ENCODE measurements around the gene ACADVL. TPM values are rescaled to one million over a fixed set of nuclear protein-coding genes. Genes with fewer than 3 reads are reported as not detected.

The ACADVL gene
- total RNA-seq, 1 donor from 2014 or later: 281 TPM

DNA sequence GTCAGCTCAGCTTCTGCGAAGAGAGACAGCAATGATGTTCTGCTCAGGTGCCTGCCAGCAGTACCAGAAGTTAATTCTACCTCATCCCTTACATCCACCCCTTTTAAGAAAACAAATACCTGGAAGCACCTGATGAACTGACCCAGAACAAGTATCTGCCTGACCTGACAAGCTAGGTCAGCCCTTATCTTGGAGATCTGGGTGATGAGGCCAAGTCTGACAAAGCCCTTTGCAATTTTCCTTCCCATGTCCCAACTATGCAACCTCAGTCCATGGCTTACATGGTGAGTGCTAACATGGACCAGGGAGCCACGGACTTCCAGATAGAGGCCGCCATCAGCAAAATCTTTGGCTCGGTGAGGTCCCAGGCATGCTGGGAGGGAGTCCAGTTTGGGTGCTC lies 3.6 kb downstream of the ACADVL start:
- H3K9me3 Mint-ChIP-seq (ENCODE audit: unreplicated experiment): no peaks in the 10 kb centered on the region
- peaks cover 23% of the 10 kb centered on the region for H3K4me1 Mint-ChIP-seq (ENCODE audit: unreplicated experiment)
- H3K27me3 Mint-ChIP-seq (ENCODE audit: unreplicated experiment): peaks cover 35% of the 10 kb centered on the region
- peak overlapping the region; percentile 73 for H3K4me3 Mint-ChIP-seq (ENCODE audit: unreplicated experiment)
- DNase-seq (ENCODE audit: low spot score): no peak
- H3K27ac Mint-ChIP-seq (ENCODE audit: unreplicated experiment): no peak overlapping the region
- peaks cover 28% of the 10 kb centered on the region for H3K36me3 Mint-ChIP-seq (ENCODE audit: low read depth, unreplicated experiment)
- TF ChIP-seq CTCF (IDR thresholded peaks at IDR 0.05; ENCODE audit: unreplicated experiment): no peak

- peaks cover 28% of the 10 kb centered on the region for H3K27me3 Mint-ChIP-seq (ENCODE audit: unreplicated experiment)
- TF ChIP-seq CTCF (IDR thresholded peaks at IDR 0.05; ENCODE audit: unreplicated experiment): no peak
- H3K4me1 Mint-ChIP-seq (ENCODE audit: unreplicated experiment): peaks cover 19% of the 10 kb centered on the region
- no peak for DNase-seq (ENCODE audit: low spot score)
- H3K27ac Mint-ChIP-seq (ENCODE audit: unreplicated experiment): peak overlapping the region; percentile 19
- H3K36me3 Mint-ChIP-seq (ENCODE audit: low read depth, unreplicated experiment): peaks cover 35% of the 10 kb centered on the region
- peak overlapping the region; percentile 73 for H3K4me3 Mint-ChIP-seq (ENCODE audit: unreplicated experiment)
- no peaks in the 10 kb centered on the region for H3K9me3 Mint-ChIP-seq (ENCODE audit: unreplicated experiment)
Observed at GRCh38 chr17:7224110-7224509, 4.4 kb downstream of the ACADVL start.

DNA sequence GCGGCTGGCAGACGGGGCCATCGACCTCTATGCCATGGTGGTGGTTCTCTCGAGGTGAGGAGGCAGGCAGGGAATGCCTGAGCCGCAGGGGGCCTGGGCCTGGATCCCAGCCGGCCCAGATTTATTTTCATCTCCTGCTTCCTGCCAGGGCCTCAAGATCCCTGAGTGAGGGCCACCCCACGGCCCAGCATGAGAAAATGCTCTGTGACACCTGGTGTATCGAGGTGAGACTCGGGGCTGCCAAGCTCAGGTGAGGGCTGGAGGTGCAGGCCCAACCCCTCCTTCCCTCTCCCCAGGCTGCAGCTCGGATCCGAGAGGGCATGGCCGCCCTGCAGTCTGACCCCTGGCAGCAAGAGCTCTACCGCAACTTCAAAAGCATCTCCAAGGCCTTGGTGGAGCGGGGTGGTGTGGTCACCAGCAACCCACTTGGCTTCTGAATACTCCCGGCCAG lies 4.9 kb downstream of the ACADVL start:
- peaks cover 40% of the 10 kb centered on the region for H3K36me3 Mint-ChIP-seq (ENCODE audit: low read depth, unreplicated experiment)

GRCh38 chr17:7225711-7226331 lies 6.1 kb downstream of the ACADVL start:
- H3K4me1 Mint-ChIP-seq (ENCODE audit: unreplicated experiment): peaks cover 7% of the 10 kb centered on the region
- peaks cover 47% of the 10 kb centered on the region for H3K36me3 Mint-ChIP-seq (ENCODE audit: low read depth, unreplicated experiment)
- no peak overlapping the region for H3K4me3 Mint-ChIP-seq (ENCODE audit: unreplicated experiment)
- H3K27ac Mint-ChIP-seq (ENCODE audit: unreplicated experiment): no peak overlapping the region
- no peak for TF ChIP-seq CTCF (IDR thresholded peaks at IDR 0.05; ENCODE audit: unreplicated experiment)
- peaks cover 25% of the 10 kb centered on the region for H3K27me3 Mint-ChIP-seq (ENCODE audit: unreplicated experiment)
- no peaks in the 10 kb centered on the region for H3K9me3 Mint-ChIP-seq (ENCODE audit: unreplicated experiment)
- no peak for DNase-seq (ENCODE audit: low spot score)

More for the DNA sequence above, 4.9 kb downstream of the ACADVL start:
- no peak for TF ChIP-seq CTCF (IDR thresholded peaks at IDR 0.05; ENCODE audit: unreplicated experiment)
- Mint-ChIP-seq H3K27ac (ENCODE audit: unreplicated experiment) (no peak overlapping the region), H3K9me3 (ENCODE audit: unreplicated experiment) (no peaks in the 10 kb centered on the region), H3K4me3 (ENCODE audit: unreplicated experiment) (no peak overlapping the region), H3K4me1 (ENCODE audit: unreplicated experiment) (peaks cover 15% of the 10 kb centered on the region), H3K27me3 (ENCODE audit: unreplicated experiment) (peaks cover 24% of the 10 kb centered on the region)
- DNase-seq (ENCODE audit: low spot score): no peak

Data from endothelial cell (in vitro differentiated cells).